ENCODE results near the gene CLEC12A.
"Not testable (repeated sequence)": the region's sequence is repeated elsewhere in the genome, so short reads cannot be mapped to it uniquely, and the experiment has no call there.

CLEC12A gene

GRCh38 chr12:9961901-9962300, 9.3 kb upstream of the CLEC12A start:
- no peaks in the 10 kb centered on the region for H3K79me2 ChIP-seq (ENCODE audit: insufficient read depth, low read depth)
- no peak overlapping the region for H3K4me3 ChIP-seq (IDR thresholded peaks at IDR 0.05; ENCODE audit: insufficient read depth, low read depth, low read length)

GRCh38 chr12:9969673-9970072, 1.5 kb upstream of the CLEC12A start:
- Histone ChIP-seq H4K20me1 (ENCODE audit: insufficient read depth) (no peaks in the 10 kb centered on the region), H3K27ac (no peak overlapping the region), H3K4me3 (IDR thresholded peaks at IDR 0.05; ENCODE audit: insufficient read depth, low read depth, low read length) (no peak overlapping the region), H3K27me3 (ENCODE audit: insufficient read depth, low read depth) (no peaks in the 10 kb centered on the region), H3K9ac (no peak overlapping the region), H3K79me2 (ENCODE audit: insufficient read depth, low read depth) (no peaks in the 10 kb centered on the region), H3K36me3 (ENCODE audit: insufficient read depth) (no peaks in the 10 kb centered on the region), H3K4me1 (ENCODE audit: low read depth, poor library complexity, severe bottlenecking) (no peaks in the 10 kb centered on the region), H3K4me2 (no peak overlapping the region), H2AFZ (ENCODE audit: low read depth) (no peak overlapping the region)
- no peak for TF ChIP-seq CTCF (conservative IDR thresholded peaks at IDR 0.05; ENCODE audit: low read depth, low read length)

More at GRCh38 chr12:9961901-9962300, 9.3 kb upstream of the CLEC12A start:
- H4K20me1 ChIP-seq (ENCODE audit: insufficient read depth) = no peaks in the 10 kb centered on the region
- no peak overlapping the region for H3K9ac ChIP-seq
- H3K27me3 ChIP-seq (ENCODE audit: insufficient read depth, low read depth) = no peaks in the 10 kb centered on the region
- H3K27ac ChIP-seq = no peak overlapping the region
- H3K4me1 ChIP-seq (ENCODE audit: low read depth, poor library complexity, severe bottlenecking) = peaks cover 3% of the 10 kb centered on the region
- no peak overlapping the region for H3K4me2 ChIP-seq
- no peaks in the 10 kb centered on the region; the same call in 1 of the 2 replicates for H3K36me3 ChIP-seq (ENCODE audit: insufficient read depth)
- TF ChIP-seq CTCF (conservative IDR thresholded peaks at IDR 0.05; ENCODE audit: low read depth, low read length) = no peak
- H2AFZ ChIP-seq (ENCODE audit: low read depth) = no peak overlapping the region

GRCh38 chr12:9973949-9974348, 2.7 kb downstream of the CLEC12A start:
- H3K4me3 ChIP-seq (IDR thresholded peaks at IDR 0.05; ENCODE audit: insufficient read depth, low read depth, low read length) = no peak overlapping the region
- no peaks in the 10 kb centered on the region for H3K36me3 ChIP-seq (ENCODE audit: insufficient read depth)
- no peaks in the 10 kb centered on the region for H3K4me1 ChIP-seq (ENCODE audit: low read depth, poor library complexity, severe bottlenecking)
- H3K27ac ChIP-seq = no peak overlapping the region
- no peak overlapping the region for H2AFZ ChIP-seq (ENCODE audit: low read depth)
- H3K9ac ChIP-seq = no peak overlapping the region
- no peak overlapping the region for H3K4me2 ChIP-seq
- TF ChIP-seq CTCF (conservative IDR thresholded peaks at IDR 0.05; ENCODE audit: low read depth, low read length) = no peak
- no peaks in the 10 kb centered on the region for H4K20me1 ChIP-seq (ENCODE audit: insufficient read depth)
- no peaks in the 10 kb centered on the region for H3K79me2 ChIP-seq (ENCODE audit: insufficient read depth, low read depth)
- no peaks in the 10 kb centered on the region for H3K27me3 ChIP-seq (ENCODE audit: insufficient read depth, low read depth)

GRCh38 chr12:9974731-9975130, 3.5 kb downstream of the CLEC12A start:
- not testable (repeated sequence) for H3K36me3 ChIP-seq (ENCODE audit: insufficient read depth); H3K4me1 ChIP-seq (ENCODE audit: low read depth, poor library complexity, severe bottlenecking); H3K4me2 ChIP-seq; H3K9ac ChIP-seq; H4K20me1 ChIP-seq (ENCODE audit: insufficient read depth); H2AFZ ChIP-seq (ENCODE audit: low read depth); H3K27me3 ChIP-seq (ENCODE audit: insufficient read depth, low read depth); H3K79me2 ChIP-seq (ENCODE audit: insufficient read depth, low read depth); H3K4me3 ChIP-seq (IDR thresholded peaks at IDR 0.05; ENCODE audit: insufficient read depth, low read depth, low read length); H3K27ac ChIP-seq

GRCh38 chr12:9975614-9976013, 4.4 kb downstream of the CLEC12A start:
- Histone ChIP-seq H3K36me3 (ENCODE audit: insufficient read depth) (no peaks in the 10 kb centered on the region), H3K4me3 (IDR thresholded peaks at IDR 0.05; ENCODE audit: insufficient read depth, low read depth, low read length) (no peak overlapping the region), H4K20me1 (ENCODE audit: insufficient read depth) (no peaks in the 10 kb centered on the region), H3K4me1 (ENCODE audit: low read depth, poor library complexity, severe bottlenecking) (no peaks in the 10 kb centered on the region), H3K9ac (no peak overlapping the region), H3K4me2 (no peak overlapping the region), H3K27me3 (ENCODE audit: insufficient read depth, low read depth) (no peaks in the 10 kb centered on the region), H2AFZ (ENCODE audit: low read depth) (no peak overlapping the region), H3K79me2 (ENCODE audit: insufficient read depth, low read depth) (no peaks in the 10 kb centered on the region), H3K27ac (no peak overlapping the region)
- no peak for TF ChIP-seq CTCF (conservative IDR thresholded peaks at IDR 0.05; ENCODE audit: low read depth, low read length)

GRCh38 chr12:9976626-9977025, 5.4 kb downstream of the CLEC12A start:
- H3K27me3 ChIP-seq (ENCODE audit: insufficient read depth, low read depth); H3K27ac ChIP-seq; H3K9ac ChIP-seq; H4K20me1 ChIP-seq (ENCODE audit: insufficient read depth); H3K79me2 ChIP-seq (ENCODE audit: insufficient read depth, low read depth); H3K4me2 ChIP-seq; H3K4me1 ChIP-seq (ENCODE audit: low read depth, poor library complexity, severe bottlenecking); H2AFZ ChIP-seq (ENCODE audit: low read depth); H3K4me3 ChIP-seq (IDR thresholded peaks at IDR 0.05; ENCODE audit: insufficient read depth, low read depth, low read length); H3K36me3 ChIP-seq (ENCODE audit: insufficient read depth): not testable (repeated sequence)

All from KMS-11 (cell line).